Measurements from ENCODE around the gene PSRC1.

DNA sequence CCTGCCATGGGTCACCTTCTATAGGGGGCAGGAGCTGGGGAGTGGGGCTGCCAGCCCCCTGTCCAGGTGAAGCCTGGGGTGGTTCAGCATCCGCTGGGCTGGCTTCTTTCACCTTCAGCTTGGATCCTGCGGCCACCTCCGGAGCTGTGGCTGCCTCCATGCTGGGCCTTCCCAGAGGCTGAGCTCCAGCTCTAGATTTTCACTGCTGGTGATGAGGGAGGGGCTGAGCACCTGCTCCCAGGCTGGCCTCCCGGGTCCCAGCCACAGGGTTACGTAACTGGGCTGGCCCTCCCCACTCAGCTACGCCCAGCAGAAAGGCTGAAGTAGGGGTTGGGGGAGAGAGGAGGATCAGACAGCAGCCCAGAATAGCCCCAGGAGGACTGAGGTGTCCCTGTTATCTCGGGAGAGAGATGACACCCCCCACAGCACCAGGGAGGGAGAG is 23.9 kb upstream of the PSRC1 start, which contains the start of gene MYBPHL:
- TF ChIP-seq SUZ12 (IDR thresholded peaks at IDR 0.05) (no peak), TARDBP (IDR thresholded peaks at IDR 0.05) (no peak), FOXM1 (IDR thresholded peaks at IDR 0.05; ENCODE audit: borderline replicate concordance) (no peak), FOXA1 (IDR thresholded peaks at IDR 0.05) (no peak)

Measured in HEK293T (cell line).